ENCODE measurements around the gene LRRC43. TPM values are rescaled to one million over a fixed set of nuclear protein-coding genes. Genes with fewer than 3 reads are reported as not detected.

Gene LRRC43
- total RNA-seq, 1 donor from 2014 or later, result 3.0 TPM

GRCh38 chr12:122203301-122204166 is 20.6 kb downstream of the LRRC43 start, which contains the start of gene B3GNT4:
Gene B3GNT4, plus strand, starts transcription at chr12:122203709. Its CDS starts 910 bp downstream, at chr12:122204619.
- peaks cover 4% of the 10 kb centered on the region for H3K4me1 Mint-ChIP-seq (ENCODE audit: unreplicated experiment)
- peak within 1 kb of the TSS; percentile 56 for H3K27ac Mint-ChIP-seq
- H3K27me3 Mint-ChIP-seq, result peaks cover 45% of the 10 kb centered on the region
- peak within 1 kb of the TSS; percentile 92 for H3K4me3 Mint-ChIP-seq
- TF ChIP-seq, protein P1, sequence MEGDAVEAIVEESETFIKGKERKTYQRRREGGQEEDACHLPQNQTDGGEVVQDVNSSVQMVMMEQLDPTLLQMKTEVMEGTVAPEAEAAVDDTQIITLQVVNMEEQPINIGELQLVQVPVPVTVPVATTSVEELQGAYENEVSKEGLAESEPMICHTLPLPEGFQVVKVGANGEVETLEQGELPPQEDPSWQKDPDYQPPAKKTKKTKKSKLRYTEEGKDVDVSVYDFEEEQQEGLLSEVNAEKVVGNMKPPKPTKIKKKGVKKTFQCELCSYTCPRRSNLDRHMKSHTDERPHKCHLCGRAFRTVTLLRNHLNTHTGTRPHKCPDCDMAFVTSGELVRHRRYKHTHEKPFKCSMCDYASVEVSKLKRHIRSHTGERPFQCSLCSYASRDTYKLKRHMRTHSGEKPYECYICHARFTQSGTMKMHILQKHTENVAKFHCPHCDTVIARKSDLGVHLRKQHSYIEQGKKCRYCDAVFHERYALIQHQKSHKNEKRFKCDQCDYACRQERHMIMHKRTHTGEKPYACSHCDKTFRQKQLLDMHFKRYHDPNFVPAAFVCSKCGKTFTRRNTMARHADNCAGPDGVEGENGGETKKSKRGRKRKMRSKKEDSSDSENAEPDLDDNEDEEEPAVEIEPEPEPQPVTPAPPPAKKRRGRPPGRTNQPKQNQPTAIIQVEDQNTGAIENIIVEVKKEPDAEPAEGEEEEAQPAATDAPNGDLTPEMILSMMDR (conservative IDR thresholded peaks at IDR 0.05), result no peak
- no peak for DNase-seq (ENCODE audit: extremely low spot score, unreplicated experiment)
- peaks cover 10% of the 10 kb centered on the region for H3K36me3 Mint-ChIP-seq
- H3K9me3 Mint-ChIP-seq, result no peaks in the 10 kb centered on the region

- peaks cover 46% of the 10 kb centered on the region for H3K27me3 Mint-ChIP-seq
- peaks cover 13% of the 10 kb centered on the region for H3K36me3 Mint-ChIP-seq
- peak overlapping the region; percentile 49 for H3K27ac Mint-ChIP-seq
- DNase-seq (ENCODE audit: extremely low spot score, unreplicated experiment), result no peak
- peak overlapping the region; percentile 92 for H3K4me3 Mint-ChIP-seq
- no peaks in the 10 kb centered on the region for H3K9me3 Mint-ChIP-seq
- TF ChIP-seq, protein P1 (conservative IDR thresholded peaks at IDR 0.05), result no peak
- H3K4me1 Mint-ChIP-seq (ENCODE audit: unreplicated experiment), result peaks cover 4% of the 10 kb centered on the region
These were observed 21.5 kb downstream of the LRRC43 start for GRCh38 chr12:122204167-122205052.

- Mint-ChIP-seq H3K4me3 (peak overlapping the region; percentile 92), H3K9me3 (no peaks in the 10 kb centered on the region), H3K4me1 (ENCODE audit: unreplicated experiment) (peaks cover 4% of the 10 kb centered on the region), H3K27ac (peak overlapping the region; percentile 49), H3K36me3 (peaks cover 19% of the 10 kb centered on the region), H3K27me3 (peaks cover 42% of the 10 kb centered on the region)
- no peak for DNase-seq (ENCODE audit: extremely low spot score, unreplicated experiment)
- TF ChIP-seq, protein P1 (conservative IDR thresholded peaks at IDR 0.05), result no peak
These were observed 22.4 kb downstream of the LRRC43 start for GRCh38 chr12:122205053-122205925.

DNA sequence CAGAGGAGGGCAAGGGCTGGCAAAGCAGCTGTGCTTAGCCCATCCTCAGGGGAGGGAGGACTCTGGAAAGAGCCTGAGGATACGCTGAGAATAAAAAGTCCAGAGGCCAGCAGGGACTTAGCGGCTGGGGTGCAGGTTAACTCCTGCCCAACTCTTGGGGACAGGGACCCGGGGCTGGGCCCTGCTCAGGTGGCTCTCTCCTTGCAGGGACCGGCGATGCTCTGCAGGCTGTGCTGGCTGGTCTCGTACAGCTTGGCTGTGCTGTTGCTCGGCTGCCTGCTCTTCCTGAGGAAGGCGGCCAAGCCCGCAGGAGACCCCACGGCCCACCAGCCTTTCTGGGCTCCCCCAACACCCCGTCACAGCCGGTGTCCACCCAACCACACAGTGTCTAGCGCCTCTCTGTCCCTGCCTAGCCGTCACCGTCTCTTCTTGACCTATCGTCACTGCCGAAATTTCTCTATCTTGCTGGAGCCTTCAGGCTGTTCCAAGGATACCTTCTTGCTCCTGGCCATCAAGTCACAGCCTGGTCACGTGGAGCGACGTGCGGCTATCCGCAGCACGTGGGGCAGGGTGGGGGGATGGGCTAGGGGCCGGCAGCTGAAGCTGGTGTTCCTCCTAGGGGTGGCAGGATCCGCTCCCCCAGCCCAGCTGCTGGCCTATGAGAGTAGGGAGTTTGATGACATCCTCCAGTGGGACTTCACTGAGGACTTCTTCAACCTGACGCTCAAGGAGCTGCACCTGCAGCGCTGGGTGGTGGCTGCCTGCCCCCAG is 23.4 kb downstream of the LRRC43 start:
- Mint-ChIP-seq H3K4me3 (peak overlapping the region; percentile 57), H3K4me1 (ENCODE audit: unreplicated experiment) (peaks cover 4% of the 10 kb centered on the region), H3K27me3 (peaks cover 40% of the 10 kb centered on the region), H3K27ac (no peak overlapping the region), H3K36me3 (peaks cover 19% of the 10 kb centered on the region), H3K9me3 (no peaks in the 10 kb centered on the region)
- no peak for DNase-seq (ENCODE audit: extremely low spot score, unreplicated experiment)
- TF ChIP-seq, protein P1 (conservative IDR thresholded peaks at IDR 0.05), result no peak
